Panc1 (cell line): ENCODE measurements around the gene BRICD5. TPM values are rescaled to one million over a fixed set of nuclear protein-coding genes. Genes with fewer than 3 reads are reported as not detected.

Experiments
- ATAC-seq: fragments of 200-7000 bp; cut with Tn5 transposase; 2 replicates; pipeline ENCODE4 v1.9.1; 2020; ENCODE audit warnings: mild to moderate bottlenecking, moderate library complexity
- BruUV-seq: library from RNA; stranded (reverse); fragments of 400-500 nt; replicated peaks from 2 replicates; lab custom pipeline; 2021; lab: Mats Ljungman, UMichigan
- CTCF ChIA-PET: fragments of 300-600 bp; sonication (Branson Sonifier 250); formaldehyde crosslinking; loops from one replicate; lab custom pipeline; 2022; ENCODE audit warnings: antibody characterized with exemption; lab: Charles Lee
- POLR2A ChIA-PET: fragments of 300-600 bp; sonication (Branson Sonifier 250); formaldehyde crosslinking; loops from one replicate; lab custom pipeline; 2022; ENCODE audit warnings: antibody characterized with exemption; lab: Charles Lee
- DNase-seq: peaks from one replicate; pipeline ENCODE4 v3.0.0-alpha.2; 2010; ENCODE audit warnings: low read depth, low spot score
- H3K27ac ChIP-seq: 2 replicates; pipeline ENCODE4 v1.5.1; 2011; ENCODE audit warnings: mild to moderate bottlenecking, low read length, inconsistent platforms
- H3K27me3 ChIP-seq: fragments of 200-500 bp; sonication (Bioruptor generic); 2 replicates; pipeline ENCODE4 v1.6.0; 2014; ENCODE audit warnings: low read length, inconsistent platforms; ENCODE audit not compliant: control insufficient read depth, insufficient read depth
- H3K36me3 ChIP-seq: fragments of 200-500 bp; sonication (Bioruptor generic); 2 replicates; pipeline ENCODE4 v1.5.1; 2014; ENCODE audit warnings: inconsistent platforms, mild to moderate bottlenecking, low read length, moderate library complexity; ENCODE audit not compliant: control insufficient read depth, insufficient read depth
- H3K4me1 ChIP-seq: 2 replicates; pipeline ENCODE4 v1.5.1; 2011; ENCODE audit warnings: inconsistent platforms, mild to moderate bottlenecking, low read length, moderate library complexity; ENCODE audit not compliant: control insufficient read depth, insufficient read depth
- H3K4me3 ChIP-seq, 2 experiments: 2 replicates each; pipeline ENCODE4 v1.5.1; 2011 to 2012; ENCODE audit warnings: low read depth in 2 of 2, low read length in 2 of 2, mild to moderate bottlenecking in 2 of 2, inconsistent platforms in 1 of 2, moderate library complexity in 1 of 2
- H3K9me3 ChIP-seq: fragments of 200-500 bp; sonication (Bioruptor generic); 2 replicates; pipeline ENCODE4 v1.5.1; 2014; ENCODE audit warnings: low read depth, mild to moderate bottlenecking, inconsistent platforms, low read length, moderate library complexity; ENCODE audit not compliant: control insufficient read depth, insufficient read depth
- POLR2AphosphoS5 ChIP-seq: IDR thresholded peaks from 2 replicates; pipeline ENCODE4 v1.6.1; 2012; ENCODE audit warnings: mild to moderate bottlenecking, low read depth, low read length, moderate library complexity
- SIN3A ChIP-seq: IDR thresholded peaks from 2 replicates; pipeline ENCODE4 v1.6.1; 2012; ENCODE audit warnings: low read depth, mild to moderate bottlenecking, low read length, moderate library complexity, borderline replicate concordance; ENCODE audit not compliant: insufficient read depth
- TCF7L2 ChIP-seq: IDR thresholded peaks from 2 replicates; pipeline ENCODE4 v1.6.1; 2011; ENCODE audit warnings: mild to moderate bottlenecking, low read depth, low read length, inconsistent platforms
- in situ Hi-C: cut with HindIII; loops from 2 replicates; pipeline ENCODE4 v1.10.0; 2016; ENCODE audit warnings: low sequenced_read_pairs, low pct_unique_long_range_greater_than_20kb
- intact Hi-C: fragments of 100-400 bp; cut with micrococcal nuclease; formaldehyde crosslinking; loops from one replicate; pipeline ENCODE4 v1.10.0; 2022; ENCODE audit not compliant: unreplicated experiment
- total RNA-seq: library from RNA; stranded (reverse); gene quantifications from one replicate; pipeline ENCODE4 v1.2.1, GENCODE V29; 2021; ENCODE audit not compliant: unreplicated experiment
- TF ChIP-seq, protein P1 (sequence below), 2 experiments: IDR thresholded peaks; 2 replicates each; pipeline ENCODE4 v1.6.1; 2011 to 2012; ENCODE audit warnings: low read depth in 2 of 2, control low read depth in 1 of 2, low read length in 1 of 2, mild to moderate bottlenecking in 1 of 2, moderate library complexity in 1 of 2; ENCODE audit not compliant: insufficient read depth in 1 of 2
- TF ChIP-seq, protein P2 (sequence below): fragments of 450-650 bp; IDR thresholded peaks from 2 replicates; pipeline ENCODE4 v1.5.1; 2017; ENCODE audit warnings: mild to moderate bottlenecking

BRICD5 gene
- total RNA-seq, 1 experiment from 2014 or later, result 8.7 TPM

DNA sequence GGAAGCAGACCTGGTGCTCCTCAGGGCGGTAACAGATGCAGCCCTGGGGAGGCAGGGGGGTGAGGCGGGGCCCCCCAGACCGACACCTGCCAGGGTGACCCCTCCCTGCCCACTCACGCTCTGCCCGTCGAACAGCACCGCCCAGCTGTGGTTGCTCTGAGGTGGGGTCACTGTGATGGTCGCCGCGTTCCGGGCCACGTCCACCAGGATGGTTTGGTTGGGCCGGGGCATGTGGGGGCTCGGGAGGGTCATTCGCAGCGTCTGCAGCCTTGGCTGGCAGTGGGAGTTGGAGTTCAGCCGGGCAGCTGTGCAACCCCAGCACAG is 692 bp downstream of the BRICD5 start:
- ATAC-seq (no peak), DNase-seq (no peak)
- Histone ChIP-seq H3K27ac (no peak overlapping the region), H3K36me3 (peaks cover 3% of the 10 kb centered on the region; the same call in 1 of the 2 replicates), H3K27me3 (no peaks in the 10 kb centered on the region), H3K9me3 (no peaks in the 10 kb centered on the region), H3K4me1 (peaks cover 32% of the 10 kb centered on the region), H3K4me3 (no peak overlapping the region)
- in situ Hi-C loops (no loop called here), intact Hi-C loops (no loop called here)
- TF ChIP-seq, protein P1, sequence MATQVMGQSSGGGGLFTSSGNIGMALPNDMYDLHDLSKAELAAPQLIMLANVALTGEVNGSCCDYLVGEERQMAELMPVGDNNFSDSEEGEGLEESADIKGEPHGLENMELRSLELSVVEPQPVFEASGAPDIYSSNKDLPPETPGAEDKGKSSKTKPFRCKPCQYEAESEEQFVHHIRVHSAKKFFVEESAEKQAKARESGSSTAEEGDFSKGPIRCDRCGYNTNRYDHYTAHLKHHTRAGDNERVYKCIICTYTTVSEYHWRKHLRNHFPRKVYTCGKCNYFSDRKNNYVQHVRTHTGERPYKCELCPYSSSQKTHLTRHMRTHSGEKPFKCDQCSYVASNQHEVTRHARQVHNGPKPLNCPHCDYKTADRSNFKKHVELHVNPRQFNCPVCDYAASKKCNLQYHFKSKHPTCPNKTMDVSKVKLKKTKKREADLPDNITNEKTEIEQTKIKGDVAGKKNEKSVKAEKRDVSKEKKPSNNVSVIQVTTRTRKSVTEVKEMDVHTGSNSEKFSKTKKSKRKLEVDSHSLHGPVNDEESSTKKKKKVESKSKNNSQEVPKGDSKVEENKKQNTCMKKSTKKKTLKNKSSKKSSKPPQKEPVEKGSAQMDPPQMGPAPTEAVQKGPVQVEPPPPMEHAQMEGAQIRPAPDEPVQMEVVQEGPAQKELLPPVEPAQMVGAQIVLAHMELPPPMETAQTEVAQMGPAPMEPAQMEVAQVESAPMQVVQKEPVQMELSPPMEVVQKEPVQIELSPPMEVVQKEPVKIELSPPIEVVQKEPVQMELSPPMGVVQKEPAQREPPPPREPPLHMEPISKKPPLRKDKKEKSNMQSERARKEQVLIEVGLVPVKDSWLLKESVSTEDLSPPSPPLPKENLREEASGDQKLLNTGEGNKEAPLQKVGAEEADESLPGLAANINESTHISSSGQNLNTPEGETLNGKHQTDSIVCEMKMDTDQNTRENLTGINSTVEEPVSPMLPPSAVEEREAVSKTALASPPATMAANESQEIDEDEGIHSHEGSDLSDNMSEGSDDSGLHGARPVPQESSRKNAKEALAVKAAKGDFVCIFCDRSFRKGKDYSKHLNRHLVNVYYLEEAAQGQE (IDR thresholded peaks at IDR 0.05; ENCODE audit: insufficient read depth in 1 of 2, low read depth in 2 of 2, low read length in 1 of 2), result no peak
- TF ChIP-seq TCF7L2, result no peak
- no peak for TF ChIP-seq SIN3A
- no peak for TF ChIP-seq POLR2AphosphoS5
- TF ChIP-seq, protein P2, sequence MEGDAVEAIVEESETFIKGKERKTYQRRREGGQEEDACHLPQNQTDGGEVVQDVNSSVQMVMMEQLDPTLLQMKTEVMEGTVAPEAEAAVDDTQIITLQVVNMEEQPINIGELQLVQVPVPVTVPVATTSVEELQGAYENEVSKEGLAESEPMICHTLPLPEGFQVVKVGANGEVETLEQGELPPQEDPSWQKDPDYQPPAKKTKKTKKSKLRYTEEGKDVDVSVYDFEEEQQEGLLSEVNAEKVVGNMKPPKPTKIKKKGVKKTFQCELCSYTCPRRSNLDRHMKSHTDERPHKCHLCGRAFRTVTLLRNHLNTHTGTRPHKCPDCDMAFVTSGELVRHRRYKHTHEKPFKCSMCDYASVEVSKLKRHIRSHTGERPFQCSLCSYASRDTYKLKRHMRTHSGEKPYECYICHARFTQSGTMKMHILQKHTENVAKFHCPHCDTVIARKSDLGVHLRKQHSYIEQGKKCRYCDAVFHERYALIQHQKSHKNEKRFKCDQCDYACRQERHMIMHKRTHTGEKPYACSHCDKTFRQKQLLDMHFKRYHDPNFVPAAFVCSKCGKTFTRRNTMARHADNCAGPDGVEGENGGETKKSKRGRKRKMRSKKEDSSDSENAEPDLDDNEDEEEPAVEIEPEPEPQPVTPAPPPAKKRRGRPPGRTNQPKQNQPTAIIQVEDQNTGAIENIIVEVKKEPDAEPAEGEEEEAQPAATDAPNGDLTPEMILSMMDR, result no peak
- CTCF ChIA-PET, result no interaction called here
- no TSS peak for BruUV-seq
- POLR2A ChIA-PET, result interaction anchor here (0.6 kb wide), 1 partner anchor 14 kb away, joined by 7 read pairs; no protein-coding TSS in a partner anchor

DNA sequence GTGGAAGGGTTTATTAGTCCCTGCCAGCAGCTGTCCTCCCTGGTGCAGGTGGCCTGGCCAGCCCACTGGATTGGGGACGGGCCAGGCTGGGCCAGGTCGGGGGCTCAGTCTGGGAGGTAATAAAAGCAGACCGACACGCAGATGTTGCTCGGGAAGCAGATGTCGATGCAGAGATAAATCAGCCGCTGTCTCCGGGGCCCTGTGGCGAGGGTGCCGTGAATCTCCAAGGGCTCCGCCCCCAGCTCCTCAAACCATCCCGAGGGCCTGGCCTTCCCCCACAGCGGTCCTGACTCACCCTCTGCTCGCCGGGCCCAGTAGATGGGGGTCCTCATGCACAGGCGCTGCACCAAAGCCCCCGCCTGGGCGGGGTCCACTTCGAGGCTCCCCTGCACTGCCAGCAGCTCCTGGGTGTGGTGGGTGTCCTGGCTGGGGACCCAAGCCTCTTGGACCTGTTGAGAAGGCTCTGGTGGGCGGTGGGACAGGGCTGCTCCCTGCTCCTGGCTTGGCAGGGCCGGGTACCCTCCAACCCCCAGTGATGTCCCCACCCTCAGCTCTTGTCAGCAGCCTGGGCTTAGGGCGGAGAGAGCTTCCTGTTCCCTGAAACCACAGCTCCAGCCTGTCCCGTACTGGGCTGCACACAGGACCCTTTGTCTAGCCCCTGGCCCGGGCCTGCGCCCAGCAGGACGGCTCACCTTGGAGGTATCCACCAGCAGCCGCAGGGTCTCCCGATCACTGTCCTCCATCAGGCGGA is 1.2 kb downstream of the BRICD5 start:
- no peak for DNase-seq
- ATAC-seq, result no peak
- in situ Hi-C loops, result no loop called here
- no peak overlapping the region for H3K27ac ChIP-seq
- no TSS peak for BruUV-seq
- H3K4me3 ChIP-seq, result no peak overlapping the region
- TF ChIP-seq TCF7L2 (no peak), SIN3A (no peak), POLR2AphosphoS5 (no peak)
- TF ChIP-seq, protein P2, result no peak
- TF ChIP-seq, protein P1 (IDR thresholded peaks at IDR 0.05; ENCODE audit: insufficient read depth in 1 of 2, low read depth in 2 of 2, low read length in 1 of 2), result no peak
- intact Hi-C loops, result no loop called here
- POLR2A ChIA-PET, result interaction anchor here (0.6 kb wide), 1 partner anchor 13 kb away, joined by 7 read pairs; no protein-coding TSS in a partner anchor
- CTCF ChIA-PET, result no interaction called here
- no peaks in the 10 kb centered on the region for H3K9me3 ChIP-seq
- H3K4me1 ChIP-seq, result peaks cover 37% of the 10 kb centered on the region
- H3K36me3 ChIP-seq, result peaks cover 3% of the 10 kb centered on the region; the same call in 1 of the 2 replicates
- no peaks in the 10 kb centered on the region for H3K27me3 ChIP-seq
